ENCODE results near the gene HSPA1A. TPM values are rescaled to one million over a fixed set of nuclear protein-coding genes. Genes with fewer than 3 reads are reported as not detected.

HSPA1A gene
- total and polyA plus RNA-seq, 9 of the 15 experiments (the other 6 are each of a cell fraction or from before 2014, with no cell fraction given) = 2.2 to 273 (median 107) TPM

GRCh38 chr6:31834367-31835250, 19.3 kb downstream of the HSPA1A start (continued):
- TF ChIP-seq, protein P1, sequence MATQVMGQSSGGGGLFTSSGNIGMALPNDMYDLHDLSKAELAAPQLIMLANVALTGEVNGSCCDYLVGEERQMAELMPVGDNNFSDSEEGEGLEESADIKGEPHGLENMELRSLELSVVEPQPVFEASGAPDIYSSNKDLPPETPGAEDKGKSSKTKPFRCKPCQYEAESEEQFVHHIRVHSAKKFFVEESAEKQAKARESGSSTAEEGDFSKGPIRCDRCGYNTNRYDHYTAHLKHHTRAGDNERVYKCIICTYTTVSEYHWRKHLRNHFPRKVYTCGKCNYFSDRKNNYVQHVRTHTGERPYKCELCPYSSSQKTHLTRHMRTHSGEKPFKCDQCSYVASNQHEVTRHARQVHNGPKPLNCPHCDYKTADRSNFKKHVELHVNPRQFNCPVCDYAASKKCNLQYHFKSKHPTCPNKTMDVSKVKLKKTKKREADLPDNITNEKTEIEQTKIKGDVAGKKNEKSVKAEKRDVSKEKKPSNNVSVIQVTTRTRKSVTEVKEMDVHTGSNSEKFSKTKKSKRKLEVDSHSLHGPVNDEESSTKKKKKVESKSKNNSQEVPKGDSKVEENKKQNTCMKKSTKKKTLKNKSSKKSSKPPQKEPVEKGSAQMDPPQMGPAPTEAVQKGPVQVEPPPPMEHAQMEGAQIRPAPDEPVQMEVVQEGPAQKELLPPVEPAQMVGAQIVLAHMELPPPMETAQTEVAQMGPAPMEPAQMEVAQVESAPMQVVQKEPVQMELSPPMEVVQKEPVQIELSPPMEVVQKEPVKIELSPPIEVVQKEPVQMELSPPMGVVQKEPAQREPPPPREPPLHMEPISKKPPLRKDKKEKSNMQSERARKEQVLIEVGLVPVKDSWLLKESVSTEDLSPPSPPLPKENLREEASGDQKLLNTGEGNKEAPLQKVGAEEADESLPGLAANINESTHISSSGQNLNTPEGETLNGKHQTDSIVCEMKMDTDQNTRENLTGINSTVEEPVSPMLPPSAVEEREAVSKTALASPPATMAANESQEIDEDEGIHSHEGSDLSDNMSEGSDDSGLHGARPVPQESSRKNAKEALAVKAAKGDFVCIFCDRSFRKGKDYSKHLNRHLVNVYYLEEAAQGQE (IDR thresholded peaks at IDR 0.05; ENCODE audit: borderline replicate concordance) = peak; percentile 100
- TF ChIP-seq, protein P1 (CRISPR knock-in tag; IDR thresholded peaks at IDR 0.05; ENCODE audit: low read depth) = peak; percentile 73
- TF ChIP-seq TOE1 (IDR thresholded peaks at IDR 0.05; ENCODE audit: borderline replicate concordance) = no peak
- peak; percentile 83; the same call in 1 of the 2 replicates for TF ChIP-seq TOE1 (CRISPR knock-in tag; IDR thresholded peaks at IDR 0.05; ENCODE audit: borderline replicate concordance, low read depth)
- TF ChIP-seq SLC30A9 (CRISPR knock-in tag; IDR thresholded peaks at IDR 0.05) = 0 out of 2 replicates have a peak, but pooled peaks have one; percentile 4
- peak; percentile 44 for TF ChIP-seq STAT5A (IDR thresholded peaks at IDR 0.05; ENCODE audit: borderline replicate concordance, low read length)
- TF ChIP-seq SOX6 (IDR thresholded peaks at IDR 0.05) = peak; percentile 20
- peak; percentile 98 for TF ChIP-seq NFE2 (IDR thresholded peaks at IDR 0.05; ENCODE audit: low read depth)
- TF ChIP-seq TAF1 (IDR thresholded peaks at IDR 0.05; ENCODE audit: control insufficient read depth, extremely low read depth, insufficient read depth, low read length, severe bottlenecking) = peak; percentile 99
- TF ChIP-seq, protein P2, sequence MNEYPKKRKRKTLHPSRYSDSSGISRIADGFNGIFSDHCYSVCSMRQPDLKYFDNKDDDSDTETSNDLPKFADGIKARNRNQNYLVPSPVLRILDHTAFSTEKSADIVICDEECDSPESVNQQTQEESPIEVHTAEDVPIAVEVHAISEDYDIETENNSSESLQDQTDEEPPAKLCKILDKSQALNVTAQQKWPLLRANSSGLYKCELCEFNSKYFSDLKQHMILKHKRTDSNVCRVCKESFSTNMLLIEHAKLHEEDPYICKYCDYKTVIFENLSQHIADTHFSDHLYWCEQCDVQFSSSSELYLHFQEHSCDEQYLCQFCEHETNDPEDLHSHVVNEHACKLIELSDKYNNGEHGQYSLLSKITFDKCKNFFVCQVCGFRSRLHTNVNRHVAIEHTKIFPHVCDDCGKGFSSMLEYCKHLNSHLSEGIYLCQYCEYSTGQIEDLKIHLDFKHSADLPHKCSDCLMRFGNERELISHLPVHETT (CRISPR knock-in tag; conservative IDR thresholded peaks at IDR 0.05 in 1 of 2, IDR thresholded peaks at IDR 0.05 in 1 of 2) = peak in 1 of 2 experiments; percentile 92; a peak in 2 of 4 replicates
- peak; percentile 46; the same call in 1 of the 2 replicates for TF ChIP-seq CAMTA2 (CRISPR knock-in tag; conservative IDR thresholded peaks at IDR 0.05)
- TF ChIP-seq MYNN (IDR thresholded peaks at IDR 0.05) = peak; percentile 43
- TF ChIP-seq MYNN (CRISPR knock-in tag; IDR thresholded peaks at IDR 0.05) = no peak
- TF ChIP-seq, protein P3, sequence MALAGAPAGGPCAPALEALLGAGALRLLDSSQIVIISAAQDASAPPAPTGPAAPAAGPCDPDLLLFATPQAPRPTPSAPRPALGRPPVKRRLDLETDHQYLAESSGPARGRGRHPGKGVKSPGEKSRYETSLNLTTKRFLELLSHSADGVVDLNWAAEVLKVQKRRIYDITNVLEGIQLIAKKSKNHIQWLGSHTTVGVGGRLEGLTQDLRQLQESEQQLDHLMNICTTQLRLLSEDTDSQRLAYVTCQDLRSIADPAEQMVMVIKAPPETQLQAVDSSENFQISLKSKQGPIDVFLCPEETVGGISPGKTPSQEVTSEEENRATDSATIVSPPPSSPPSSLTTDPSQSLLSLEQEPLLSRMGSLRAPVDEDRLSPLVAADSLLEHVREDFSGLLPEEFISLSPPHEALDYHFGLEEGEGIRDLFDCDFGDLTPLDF (CRISPR knock-in tag; IDR thresholded peaks at IDR 0.05) = peak; percentile 95
- peak; percentile 99 for TF ChIP-seq TAF7 (tag; IDR thresholded peaks at IDR 0.05)
- peak; percentile 93 for TF ChIP-seq ERF (CRISPR knock-in tag; IDR thresholded peaks at IDR 0.05)
- TF ChIP-seq ZNF507 (tag; conservative IDR thresholded peaks at IDR 0.05) = no peak
- TF ChIP-seq POLR2A (conservative IDR thresholded peaks at IDR 0.05) = peak; percentile 100
